ENCODE data around the gene SDR39U1.

The SDR39U1 gene

GRCh38 chr14:24390701-24391468, 51.7 kb downstream of the SDR39U1 start:
- no peak for DNase-seq (ENCODE audit: low read depth, low spot score)
